Activated T-helper 1 cell treated with Interleukin-2 at 50 U/mL for 16 hours (primary cell): Measurements from ENCODE around the gene SMARCAL1.
"Not testable (repeated sequence)": the region's sequence is repeated elsewhere in the genome, so short reads cannot be mapped to it uniquely, and the experiment has no call there.

Experiments used
- DNase-seq: peaks from one replicate; pipeline ENCODE4 v3.0.0-alpha.2; 2020; ENCODE audit warnings: low read depth

The SMARCAL1 gene

GRCh38 chr2:216502381-216503158, 90.3 kb downstream of the SMARCAL1 start:
- no peak for DNase-seq

GRCh38 chr2:216503159-216503629, 90.9 kb downstream of the SMARCAL1 start:
- DNase-seq = no peak

DNA sequence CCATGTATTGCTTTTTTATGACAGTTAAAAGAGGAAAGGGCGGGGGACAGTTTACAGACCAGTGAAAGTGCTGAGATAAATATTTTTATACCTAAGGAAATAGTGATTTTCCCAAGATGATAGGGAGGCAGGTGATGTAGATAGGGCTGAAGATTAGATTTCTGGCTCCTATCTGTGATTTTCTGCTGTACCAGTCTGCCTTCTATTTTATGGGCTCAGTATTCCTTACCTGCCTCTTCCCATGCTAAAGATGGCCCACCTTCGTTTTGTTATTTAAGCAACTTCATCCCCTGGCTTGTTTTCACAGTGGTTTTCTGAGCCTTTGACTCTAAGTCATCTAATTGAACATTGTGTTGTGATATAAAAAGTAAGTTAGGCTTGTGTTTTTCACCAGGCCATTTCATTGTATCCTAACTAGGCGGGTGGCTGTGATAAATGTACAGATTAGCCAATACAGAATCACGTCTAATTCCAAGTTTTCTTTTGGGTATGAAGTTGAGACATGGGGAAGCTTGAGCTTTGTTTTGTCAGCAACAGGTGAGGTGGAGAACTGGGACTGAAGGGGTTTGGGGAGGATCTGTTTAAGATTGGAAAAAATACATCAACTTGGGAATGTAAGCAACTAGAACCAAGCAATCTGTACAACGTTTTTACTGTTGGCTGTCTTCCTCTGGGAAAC, 91.6 kb downstream of the SMARCAL1 start:
- no peak for DNase-seq

DNA sequence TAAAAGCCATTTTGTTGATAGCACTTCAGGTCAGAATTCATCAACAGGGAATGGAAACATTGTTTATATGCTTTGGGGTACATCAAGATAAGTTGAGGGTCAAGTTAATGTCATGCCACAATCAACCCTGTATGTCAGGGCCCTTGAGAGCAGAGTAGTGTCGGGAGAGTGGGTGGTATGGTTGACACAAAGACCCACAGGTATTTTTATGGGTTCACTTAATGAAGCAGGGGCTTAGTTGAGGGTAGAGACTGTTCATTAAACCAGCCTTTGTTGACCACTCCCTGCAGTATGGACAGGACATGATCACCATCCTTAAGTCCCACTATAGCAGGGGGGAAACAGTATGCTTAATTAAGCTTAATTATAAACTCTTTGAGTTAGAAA, 92.1 kb downstream of the SMARCAL1 start:
- no peak for DNase-seq

GRCh38 chr2:216505133-216506106, 93.1 kb downstream of the SMARCAL1 start:
- no peak for DNase-seq

DNA sequence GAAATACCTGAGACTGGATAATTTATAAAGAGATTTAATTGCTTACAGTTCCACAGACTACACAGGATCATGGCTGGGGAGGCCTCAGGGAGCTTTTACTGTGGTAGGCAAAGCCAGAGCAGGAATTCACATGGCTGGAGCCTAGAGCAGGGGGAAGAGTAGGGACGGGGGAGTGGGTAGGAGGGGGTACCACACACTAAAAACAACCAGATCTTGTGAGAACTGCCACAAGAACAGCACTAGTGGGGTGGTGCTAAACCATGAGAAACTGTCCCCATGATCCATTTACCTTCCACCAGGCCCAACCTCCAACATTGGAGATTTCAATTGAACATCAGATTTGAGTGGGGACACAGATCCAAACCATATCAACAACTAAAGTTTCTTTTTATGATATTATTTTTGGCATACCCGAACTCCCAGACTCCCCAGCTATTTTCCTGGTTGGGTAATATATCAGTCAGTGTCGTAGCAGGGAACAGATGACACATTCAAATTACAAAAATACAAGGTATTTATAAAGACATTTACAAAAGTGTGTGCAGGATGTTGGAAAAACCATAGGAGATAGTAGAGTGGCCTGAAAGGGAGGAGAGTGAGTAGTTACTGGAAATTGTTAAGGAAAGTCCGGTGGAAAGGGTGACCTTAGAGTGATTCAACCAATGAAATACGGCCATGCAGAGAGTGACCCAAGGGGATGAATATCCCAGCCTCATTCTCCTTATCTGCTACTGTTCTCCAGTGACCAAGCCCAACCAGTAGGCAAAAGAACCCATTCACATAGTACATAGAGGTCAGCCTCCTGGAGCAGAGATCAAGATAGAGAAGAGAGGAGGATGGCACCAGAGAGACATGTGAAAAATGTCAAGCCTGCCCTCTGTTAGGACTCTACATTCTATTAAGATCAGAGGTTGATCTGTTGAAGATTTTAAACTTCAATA, 95.2 kb downstream of the SMARCAL1 start:
- DNase-seq = no peak

DNA sequence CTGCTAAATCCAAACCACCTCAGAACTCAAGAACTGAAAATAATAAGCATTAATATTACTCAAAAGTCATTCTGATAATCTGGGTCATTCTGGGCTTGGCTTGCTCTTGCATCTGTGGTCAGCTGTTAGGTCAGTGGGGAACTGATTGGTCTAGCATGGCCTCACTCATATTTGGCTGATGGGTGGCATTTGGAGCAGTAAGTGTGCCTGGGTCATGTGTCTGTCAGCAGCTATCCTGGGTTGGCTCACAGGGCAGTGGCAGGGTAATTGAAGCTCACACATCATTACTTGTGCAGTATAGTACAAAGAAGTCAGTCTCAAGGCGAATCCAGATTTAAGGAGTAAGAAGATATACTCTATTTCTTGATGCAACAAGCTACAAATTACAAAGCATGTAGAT, 95.9 kb downstream of the SMARCAL1 start:
- no peak for DNase-seq

- no peak for DNase-seq
Measured at GRCh38 chr2:216516730-216517350, 104.6 kb downstream of the SMARCAL1 start.

- DNase-seq = no peak
Measured at GRCh38 chr2:216517447-216518225, 105.4 kb downstream of the SMARCAL1 start.

- not testable (repeated sequence) for DNase-seq
Measured at GRCh38 chr2:216518566-216519119, 106.4 kb downstream of the SMARCAL1 start.

GRCh38 chr2:216519154-216519762, 107.0 kb downstream of the SMARCAL1 start:
- DNase-seq = no peak

DNA sequence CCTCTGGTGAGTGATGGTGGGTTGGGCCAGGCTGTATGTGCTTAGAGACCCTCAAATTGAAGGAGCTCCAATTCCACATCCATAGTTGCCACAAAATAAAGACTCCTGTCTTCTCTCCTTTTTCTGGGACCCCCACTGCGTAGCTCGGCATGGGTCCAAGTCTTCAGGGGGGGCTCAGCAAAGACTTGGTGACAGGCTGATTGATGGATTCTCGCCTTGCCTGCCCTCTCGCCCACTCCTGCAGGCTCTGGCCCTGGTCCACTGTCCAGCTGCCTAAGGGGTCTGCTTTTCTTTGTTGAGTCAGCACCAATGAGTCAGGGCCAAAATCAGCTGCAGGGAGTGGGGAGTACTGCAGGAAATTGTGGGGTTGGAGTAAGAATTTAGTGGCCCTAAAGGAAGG, 107.8 kb downstream of the SMARCAL1 start:
- DNase-seq = no peak

DNA sequence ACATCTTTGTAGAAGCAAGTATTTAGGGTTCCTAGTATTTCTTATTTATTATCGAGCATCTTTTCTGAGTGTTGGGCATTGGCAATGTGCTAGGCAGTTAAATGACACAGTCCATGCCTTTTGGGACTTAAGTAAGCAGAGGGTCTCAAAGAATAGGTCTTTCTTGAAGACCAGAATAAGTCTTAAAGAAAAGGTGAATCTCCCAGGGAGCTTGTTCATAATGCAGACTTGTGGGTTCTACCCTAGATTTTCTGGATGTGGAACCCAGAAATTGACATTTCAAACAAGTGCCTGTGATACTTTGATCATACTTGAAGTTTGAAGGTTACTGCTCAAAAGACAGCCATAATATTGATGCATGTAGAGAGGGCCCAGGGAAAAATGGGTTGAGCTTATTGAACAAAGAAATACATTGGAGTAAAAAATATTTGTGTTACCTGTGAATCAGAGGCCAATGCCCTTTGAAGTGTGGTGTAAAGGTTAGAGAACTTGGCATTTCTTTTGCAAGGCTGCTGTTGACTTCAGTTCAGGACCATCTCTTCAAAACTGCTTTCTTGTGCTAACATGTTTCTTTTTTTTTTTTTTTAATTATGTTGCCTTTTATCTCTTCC, 110.7 kb downstream of the SMARCAL1 start:
- no peak for DNase-seq

GRCh38 chr2:216525972-216526371, 113.7 kb downstream of the SMARCAL1 start:
- DNase-seq = no peak

DNA sequence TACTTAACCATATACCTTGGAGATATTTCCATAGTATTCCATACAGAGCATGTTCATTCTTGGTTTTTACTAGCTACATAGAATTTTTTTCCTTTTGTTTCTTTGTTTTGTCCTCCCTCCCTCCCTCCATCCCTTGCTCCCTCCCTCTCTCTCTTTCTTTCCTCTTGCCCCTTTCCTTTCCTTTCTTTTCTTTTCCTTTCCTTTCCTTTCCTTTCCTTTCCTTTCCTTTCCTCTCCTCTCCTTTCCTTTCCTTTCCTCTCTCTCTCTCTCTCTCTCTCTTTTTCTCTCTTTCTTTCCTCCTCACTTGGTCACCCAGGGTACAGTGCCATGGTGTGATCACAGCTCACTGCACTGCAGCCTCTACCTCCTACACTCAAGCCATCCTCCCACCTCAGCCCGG, 114.7 kb downstream of the SMARCAL1 start:
- DNase-seq = no peak

- DNase-seq = no peak
Measured at GRCh38 chr2:216527600-216527999, 115.3 kb downstream of the SMARCAL1 start.

DNA sequence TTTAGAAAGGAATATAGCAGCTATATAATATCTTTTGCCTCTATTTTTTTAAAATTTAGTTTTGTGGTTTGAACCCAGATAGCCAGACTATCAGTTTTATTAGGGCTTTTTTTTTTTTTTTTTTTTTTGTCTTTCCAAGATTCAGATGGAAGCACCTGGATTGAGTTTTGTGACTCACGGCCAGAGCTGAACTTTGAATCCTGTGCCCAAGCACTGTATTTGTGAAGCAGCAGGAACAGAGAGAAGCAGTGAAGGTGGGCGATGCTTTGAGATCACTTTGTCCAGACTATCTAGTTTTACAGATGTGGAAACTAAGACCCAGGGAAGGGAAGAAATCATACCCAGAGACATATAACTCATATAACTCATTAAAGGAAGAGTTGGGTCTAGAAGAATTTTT, 120.3 kb downstream of the SMARCAL1 start:
- DNase-seq = no peak
